ENCODE measurements around the gene HACE1. TPM values are rescaled to one million over a fixed set of nuclear protein-coding genes. Genes with fewer than 3 reads are reported as not detected.

The HACE1 gene
- polyA plus RNA-seq, 1 experiment: 13.6 TPM

GRCh38 chr6:104698979-104699378 is 160.7 kb downstream of the HACE1 start:
- DNase-seq (ENCODE audit: low read depth, low spot score): no peak
- no peaks in the 10 kb centered on the region for H3K27me3 ChIP-seq (ENCODE audit: control insufficient read depth, insufficient read depth, low read length)
- no peak overlapping the region for H3K4me3 ChIP-seq (ENCODE audit: low read depth, low read length)
- POLR2A ChIA-PET: no interaction called here
- CTCF ChIA-PET: no interaction called here
- no peak overlapping the region for H3K27ac ChIP-seq (ENCODE audit: low read depth, low read length)
- no peaks in the 10 kb centered on the region for H3K9me3 ChIP-seq (ENCODE audit: control insufficient read depth, insufficient read depth, low read length)
- no peak for TF ChIP-seq CTCF (IDR thresholded peaks at IDR 0.05; ENCODE audit: low read depth, low read length)

DNA sequence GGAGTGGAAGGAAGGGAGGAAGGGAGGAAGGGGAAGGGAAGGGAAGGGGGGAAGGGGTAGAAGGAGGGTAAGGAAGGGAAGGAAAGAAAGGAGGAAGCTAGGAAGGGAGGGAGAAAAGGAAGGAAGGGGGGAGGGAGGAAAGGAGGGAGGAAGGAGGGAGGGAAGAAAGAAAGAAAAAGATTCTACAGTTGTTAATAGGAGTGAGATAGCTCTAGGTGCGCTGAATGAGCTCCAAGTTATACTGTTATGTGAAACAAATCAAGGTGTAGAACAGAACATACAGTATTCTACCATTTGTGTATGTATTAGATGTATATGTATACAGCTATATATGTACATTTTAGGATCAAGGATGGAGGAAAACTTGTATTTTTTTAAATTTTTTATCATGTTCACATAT is 167.7 kb downstream of the HACE1 start:
- CTCF ChIA-PET: interaction anchor here (0.6 to 1.4 kb wide), 3 partner anchors 8 to 1947 kb away, joined by 3 to 8 read pairs (median 6); no protein-coding TSS in a partner anchor
- TF ChIP-seq CTCF (IDR thresholded peaks at IDR 0.05; ENCODE audit: low read depth, low read length): no peak
- DNase-seq (ENCODE audit: low read depth, low spot score): no peak
- Histone ChIP-seq H3K27ac (ENCODE audit: low read depth, low read length) (no peak overlapping the region), H3K4me3 (ENCODE audit: low read depth, low read length) (no peak overlapping the region), H3K9me3 (ENCODE audit: control insufficient read depth, insufficient read depth, low read length) (no peaks in the 10 kb centered on the region), H3K27me3 (ENCODE audit: control insufficient read depth, insufficient read depth, low read length) (no peaks in the 10 kb centered on the region)
- POLR2A ChIA-PET: no interaction called here

DNA sequence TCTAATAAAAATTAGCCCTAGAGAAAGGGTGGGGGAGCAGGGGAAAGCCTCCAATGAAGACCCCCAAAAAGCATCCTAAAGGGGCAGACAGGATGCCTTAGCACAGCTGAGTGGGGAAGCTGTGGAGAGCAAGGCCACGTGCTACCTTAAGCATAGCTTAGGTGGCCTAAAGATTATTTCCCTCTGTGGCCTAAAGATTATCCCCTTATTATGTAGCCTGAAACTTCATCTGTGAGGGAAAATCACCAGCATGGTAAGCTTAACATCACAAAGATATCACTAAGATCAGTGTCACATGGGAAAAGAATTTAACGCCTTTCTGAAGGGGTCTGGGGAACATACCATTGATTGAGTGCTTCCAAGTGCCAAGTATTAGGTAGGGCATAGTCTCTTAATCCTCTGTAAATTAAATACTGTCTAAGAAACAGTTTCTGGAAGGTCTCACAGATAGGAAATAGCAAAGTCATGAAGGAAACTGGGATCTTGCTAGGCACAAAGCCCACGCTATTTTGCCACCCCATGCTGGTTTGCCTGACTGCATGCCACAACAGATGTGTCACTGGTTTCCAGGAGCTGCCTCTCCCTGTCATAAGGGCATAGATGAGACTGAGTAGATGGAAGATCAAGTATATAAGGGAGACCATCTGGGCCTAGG is 170.0 kb downstream of the HACE1 start:
- DNase-seq (ENCODE audit: low read depth, low spot score): no peak
- POLR2A ChIA-PET: no interaction called here
- CTCF ChIA-PET: no interaction called here

GRCh38 chr6:104688283-104688969 is 171.3 kb downstream of the HACE1 start:
- ChIA-PET CTCF (interaction anchor here (1.5 kb wide), 1 partner anchor 82 kb away, joined by 4 read pairs; no protein-coding TSS in a partner anchor), POLR2A (no interaction called here)
- no peak for DNase-seq (ENCODE audit: low read depth, low spot score)
- H3K27me3 ChIP-seq (ENCODE audit: control insufficient read depth, insufficient read depth, low read length): no peaks in the 10 kb centered on the region
- H3K27ac ChIP-seq (ENCODE audit: low read depth, low read length): no peak overlapping the region
- H3K4me3 ChIP-seq (ENCODE audit: low read depth, low read length): no peak overlapping the region
- H3K9me3 ChIP-seq (ENCODE audit: control insufficient read depth, insufficient read depth, low read length): no peaks in the 10 kb centered on the region
- no peak for TF ChIP-seq CTCF (IDR thresholded peaks at IDR 0.05; ENCODE audit: low read depth, low read length)

More for the DNA sequence above, 170.0 kb downstream of the HACE1 start:
- Histone ChIP-seq H3K27me3 (ENCODE audit: control insufficient read depth, insufficient read depth, low read length) (no peaks in the 10 kb centered on the region), H3K9me3 (ENCODE audit: control insufficient read depth, insufficient read depth, low read length) (no peaks in the 10 kb centered on the region), H3K4me3 (ENCODE audit: low read depth, low read length) (no peak overlapping the region), H3K27ac (ENCODE audit: low read depth, low read length) (no peak overlapping the region)
- TF ChIP-seq CTCF (IDR thresholded peaks at IDR 0.05; ENCODE audit: low read depth, low read length): no peak

DNA sequence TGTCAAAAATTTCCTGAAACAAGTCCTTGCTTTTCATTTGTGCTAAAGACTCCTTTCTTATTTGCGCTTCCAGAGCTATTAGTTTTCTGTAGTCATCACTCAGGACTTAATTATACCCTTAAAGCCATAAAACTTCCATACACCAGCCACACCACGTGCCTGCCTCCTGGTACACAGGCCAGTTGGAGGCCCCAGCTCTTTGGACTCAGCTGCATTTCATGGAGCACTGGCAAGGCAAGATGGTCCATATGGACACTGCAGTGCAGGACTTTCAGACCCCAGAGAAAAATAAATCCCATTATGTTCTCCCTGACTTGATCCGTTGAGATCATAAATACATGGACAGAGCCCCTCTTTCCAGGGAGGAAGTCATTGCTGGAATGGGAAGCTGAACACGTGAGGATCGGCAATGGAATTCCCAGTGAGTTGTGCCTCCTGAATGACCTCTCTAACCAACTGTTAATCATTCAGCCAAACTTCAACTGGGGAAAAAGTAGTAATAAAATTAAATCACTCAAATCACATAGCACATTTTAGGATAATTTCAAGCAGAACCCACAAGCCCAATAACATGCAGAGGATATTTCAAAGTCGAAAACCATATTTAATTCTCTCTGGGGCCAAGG is 173.1 kb downstream of the HACE1 start:
- POLR2A ChIA-PET: no interaction called here

More for the DNA sequence above, 173.1 kb downstream of the HACE1 start:
- CTCF ChIA-PET: interaction anchor here (1.5 to 5.9 kb wide), 3 partner anchors 10 to 84 kb away, joined by 3 to 58 read pairs (median 4); no protein-coding TSS in a partner anchor
- TF ChIP-seq CTCF (IDR thresholded peaks at IDR 0.05; ENCODE audit: low read depth, low read length): no peak
- Histone ChIP-seq H3K4me3 (ENCODE audit: low read depth, low read length) (no peak overlapping the region), H3K9me3 (ENCODE audit: control insufficient read depth, insufficient read depth, low read length) (no peaks in the 10 kb centered on the region), H3K27me3 (ENCODE audit: control insufficient read depth, insufficient read depth, low read length) (no peaks in the 10 kb centered on the region), H3K27ac (ENCODE audit: low read depth, low read length) (no peak overlapping the region)
- no peak for DNase-seq (ENCODE audit: low read depth, low spot score)
